GM19023 (cell line): ENCODE measurements around the gene CD300H.

ENCODE experiments used
- ATAC-seq: cut with Tn5 transposase; IDR thresholded peaks from one replicate; pipeline ENCODE4 v1.9.1; 2021; ENCODE audit warnings: mild to moderate bottlenecking, moderate library complexity; ENCODE audit not compliant: unreplicated experiment

The CD300H gene

DNA sequence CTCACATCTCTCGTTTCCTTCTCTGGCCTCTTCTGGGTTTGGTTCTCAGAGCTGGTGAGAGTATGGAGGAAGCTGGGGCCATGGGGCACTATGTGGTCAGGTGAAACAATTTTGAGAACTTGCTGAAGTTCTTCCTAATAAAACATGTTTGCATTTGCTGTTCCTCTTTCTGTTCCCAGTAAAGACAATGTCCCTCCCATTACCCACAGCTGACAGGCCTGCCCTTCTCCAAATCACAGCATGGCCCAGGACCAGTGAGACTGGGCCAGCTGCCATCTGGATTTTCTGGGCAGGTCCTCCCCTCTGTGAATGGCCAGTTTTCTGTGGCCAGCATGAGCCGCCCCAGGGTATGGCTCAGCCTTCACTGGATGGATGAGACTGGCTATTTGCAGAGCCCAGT is at the start of gene CD300H:
TSS of gene CD300H (minus strand) at position 113 of the 400 bp plus-strand sequence.
- ATAC-seq: no peak

- no peak for ATAC-seq
Observed at GRCh38 chr17:74616696-74617095, 49.4 kb upstream of the CD300H start.

GRCh38 chr17:74612046-74612445 is 44.7 kb upstream of the CD300H start:
- ATAC-seq: no peak

GRCh38 chr17:74610108-74610507 is 42.8 kb upstream of the CD300H start:
- no peak for ATAC-seq

DNA sequence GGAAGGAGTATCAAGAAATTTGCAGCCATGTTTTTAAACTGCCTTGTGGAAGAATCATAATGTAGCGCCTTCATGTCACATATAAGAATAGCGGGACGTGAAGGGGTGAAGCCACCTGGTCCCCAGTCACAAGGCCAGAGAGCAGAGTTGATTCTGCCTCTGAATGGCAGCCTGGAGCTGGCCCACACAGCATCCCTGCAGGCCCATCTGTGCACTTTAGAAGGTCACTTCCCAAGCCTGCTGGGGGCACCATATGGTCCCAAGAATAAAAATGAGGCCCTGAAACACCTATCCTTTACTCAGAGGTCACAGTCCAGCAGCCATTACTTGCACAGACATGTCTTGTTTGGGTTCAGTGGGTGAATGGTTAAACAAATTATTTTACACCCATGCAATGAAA is 41.2 kb upstream of the CD300H start:
- no peak for ATAC-seq

- ATAC-seq: no peak
Observed at GRCh38 chr17:74607221-74607620, 39.9 kb upstream of the CD300H start.

DNA sequence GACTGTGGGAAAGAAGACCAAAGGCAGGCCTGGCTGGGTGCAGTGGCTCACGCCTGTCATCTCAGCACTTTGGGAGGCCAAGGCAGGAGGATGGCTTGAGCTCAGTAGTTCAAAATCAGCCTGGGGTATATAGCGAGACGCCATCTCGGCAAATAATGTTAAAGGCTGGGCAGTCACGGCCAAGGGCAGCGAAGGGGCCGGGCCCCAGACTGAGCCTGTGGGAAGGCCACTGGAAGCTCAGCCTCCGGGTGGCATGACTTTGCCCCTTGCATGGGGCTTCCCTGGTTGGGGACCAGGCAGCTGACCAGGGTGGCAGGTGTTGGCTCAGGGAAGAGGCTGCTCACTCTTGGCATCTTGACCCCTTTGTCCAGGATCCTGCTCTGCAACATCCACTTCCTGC is 38.7 kb upstream of the CD300H start:
- no peak for ATAC-seq

DNA sequence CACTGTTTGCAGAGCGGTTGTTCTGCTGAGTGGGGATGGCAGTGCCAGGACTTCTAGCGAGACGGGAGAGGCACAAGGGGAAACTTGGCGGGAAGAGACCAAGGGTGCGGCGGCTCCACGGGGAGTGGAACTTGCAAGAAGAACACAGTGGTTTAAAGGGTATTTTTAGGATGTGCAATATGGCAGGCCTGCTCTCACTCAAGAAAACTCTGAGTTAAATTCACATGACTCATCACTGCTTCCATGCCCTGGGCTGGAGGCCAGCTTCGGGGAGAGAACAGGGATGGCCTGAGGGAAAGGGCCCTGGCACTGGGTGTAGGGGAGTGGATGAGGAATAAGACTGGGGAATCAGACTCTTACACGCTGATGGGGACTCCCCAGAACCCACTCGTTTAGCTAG is 38.1 kb upstream of the CD300H start:
- ATAC-seq: no peak

- no peak for ATAC-seq
Observed at GRCh38 chr17:74604761-74605160, 37.5 kb upstream of the CD300H start.

DNA sequence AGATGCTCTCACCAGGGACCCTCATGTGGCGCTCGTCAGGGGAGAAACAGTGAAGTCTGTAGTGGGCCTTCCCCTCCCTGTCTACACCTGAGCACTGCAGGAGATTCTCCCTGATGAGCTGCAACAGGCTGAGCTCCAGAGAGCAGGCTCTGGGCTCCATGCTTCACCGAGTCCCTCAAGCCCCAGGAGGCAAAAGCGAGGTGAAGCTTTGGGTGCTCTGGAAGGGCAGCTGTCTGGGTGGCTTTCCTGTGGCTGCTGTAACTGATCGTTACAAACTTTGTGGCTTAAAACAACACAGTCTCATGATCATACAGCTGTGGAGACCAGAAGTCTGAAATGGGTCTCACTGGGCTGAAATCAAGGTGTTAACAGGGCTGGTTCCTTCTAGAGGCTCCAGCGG is 36.9 kb upstream of the CD300H start:
- no peak for ATAC-seq

- no peak for ATAC-seq
Observed at GRCh38 chr17:74603746-74604145, 36.4 kb upstream of the CD300H start.

DNA sequence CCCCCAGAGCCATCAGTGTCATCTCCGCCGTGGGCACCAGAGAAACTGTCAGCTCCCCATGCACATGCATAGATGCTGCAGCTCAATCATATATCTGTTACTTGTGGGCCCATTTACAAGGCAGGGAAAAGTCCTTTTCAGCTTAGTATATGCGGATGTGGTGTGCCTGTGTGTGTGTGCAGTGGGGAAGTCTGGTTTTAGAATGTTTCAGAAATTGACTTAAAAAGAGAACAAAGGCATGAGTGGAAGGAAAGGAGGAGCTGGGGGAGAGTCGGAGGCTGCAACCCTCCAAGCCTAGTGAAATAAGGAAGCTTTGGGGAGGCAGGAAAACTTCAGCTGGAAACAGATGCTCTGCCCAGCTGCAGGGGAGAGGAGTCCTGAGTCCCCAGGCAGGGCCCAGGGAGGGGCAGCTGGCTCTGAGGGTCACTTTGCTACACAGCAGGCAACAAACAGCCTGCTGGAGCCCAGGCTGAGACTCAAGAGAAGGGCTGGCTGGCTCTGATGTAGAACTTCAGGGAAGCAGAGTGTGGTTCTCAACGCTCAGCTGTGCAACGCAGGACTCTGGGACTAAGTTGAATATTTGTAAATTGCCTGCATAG is 35.8 kb upstream of the CD300H start:
- ATAC-seq: no peak

GRCh38 chr17:74601944-74602572 is 34.7 kb upstream of the CD300H start:
- no peak for ATAC-seq

DNA sequence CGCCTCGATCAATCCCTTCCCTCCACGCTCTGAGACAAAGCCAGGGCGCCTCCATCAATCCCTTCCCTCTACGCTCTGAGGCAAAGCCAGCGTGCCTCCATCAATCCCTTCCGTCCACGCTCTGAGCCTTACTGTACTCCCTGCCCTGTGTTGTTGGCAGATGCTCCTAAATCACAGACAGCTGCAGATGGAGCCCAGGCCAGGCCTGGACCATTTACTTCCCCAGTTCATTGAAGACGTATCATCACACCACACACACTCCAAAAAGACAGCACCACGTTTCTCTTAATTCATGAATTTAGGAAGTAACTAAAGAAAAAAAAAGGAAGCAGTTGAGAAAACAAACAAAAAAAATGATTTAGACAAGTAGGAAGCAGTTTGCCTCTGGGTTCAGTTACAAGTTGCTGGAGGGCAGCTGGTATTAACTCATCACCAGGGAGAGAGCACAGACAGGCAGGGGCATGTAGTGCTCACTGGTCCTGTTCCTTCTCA is 32.2 kb upstream of the CD300H start:
- no peak for ATAC-seq

DNA sequence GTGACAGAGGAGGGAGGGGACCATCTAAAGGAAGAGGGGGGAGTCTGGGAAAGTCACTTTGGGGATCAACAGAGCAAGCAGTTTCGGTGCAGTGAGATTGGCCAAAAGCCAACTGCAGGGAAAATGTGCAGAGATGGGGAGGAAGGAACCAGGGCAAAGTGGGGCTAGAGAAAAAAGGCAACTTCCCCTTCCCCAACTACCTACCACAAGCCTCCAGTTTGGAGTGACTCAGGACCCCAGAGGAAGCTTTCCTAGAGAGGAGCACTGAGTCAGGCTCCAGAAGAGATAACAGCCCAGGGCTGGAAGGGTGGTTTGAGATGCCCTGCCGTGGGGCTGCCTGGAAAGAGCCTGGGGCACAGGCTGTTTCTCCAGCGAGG is 31.7 kb upstream of the CD300H start:
- ATAC-seq: no peak

- ATAC-seq: no peak
Observed at GRCh38 chr17:74598346-74599022, 31.2 kb upstream of the CD300H start.

DNA sequence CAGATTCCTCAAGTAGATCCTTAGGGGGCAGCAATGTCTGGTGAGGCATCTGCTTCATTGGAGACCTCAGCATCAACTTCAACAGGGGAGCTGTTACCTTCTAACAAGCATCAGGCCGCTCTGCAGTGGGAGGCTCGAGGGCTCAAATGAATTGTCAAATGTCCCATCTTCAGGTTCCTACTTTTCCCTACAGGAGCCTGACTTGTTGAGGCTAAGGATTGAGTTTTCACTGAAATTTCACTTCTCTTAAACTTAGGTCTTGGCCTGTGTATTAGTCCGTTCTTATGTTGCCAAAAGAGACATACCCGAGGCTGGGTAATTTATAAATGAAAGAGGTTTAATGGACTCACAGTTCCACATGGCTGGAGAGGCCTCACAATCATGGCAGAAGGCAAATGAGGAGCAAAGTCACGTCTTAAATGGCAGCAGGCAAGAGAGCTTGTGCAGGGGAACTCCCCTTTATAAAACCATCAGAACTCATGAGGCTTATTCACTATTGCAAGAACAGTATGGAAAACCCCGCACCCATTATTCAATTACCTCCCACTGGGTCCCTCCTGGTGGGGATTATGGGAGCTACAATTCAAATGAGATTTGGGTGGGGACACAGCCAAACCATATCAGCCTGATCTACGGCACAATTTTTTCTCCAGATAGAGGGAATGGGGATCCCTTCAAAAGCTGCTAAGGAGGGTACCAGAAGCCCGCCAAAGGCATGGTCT is 29.9 kb upstream of the CD300H start:
- no peak for ATAC-seq

DNA sequence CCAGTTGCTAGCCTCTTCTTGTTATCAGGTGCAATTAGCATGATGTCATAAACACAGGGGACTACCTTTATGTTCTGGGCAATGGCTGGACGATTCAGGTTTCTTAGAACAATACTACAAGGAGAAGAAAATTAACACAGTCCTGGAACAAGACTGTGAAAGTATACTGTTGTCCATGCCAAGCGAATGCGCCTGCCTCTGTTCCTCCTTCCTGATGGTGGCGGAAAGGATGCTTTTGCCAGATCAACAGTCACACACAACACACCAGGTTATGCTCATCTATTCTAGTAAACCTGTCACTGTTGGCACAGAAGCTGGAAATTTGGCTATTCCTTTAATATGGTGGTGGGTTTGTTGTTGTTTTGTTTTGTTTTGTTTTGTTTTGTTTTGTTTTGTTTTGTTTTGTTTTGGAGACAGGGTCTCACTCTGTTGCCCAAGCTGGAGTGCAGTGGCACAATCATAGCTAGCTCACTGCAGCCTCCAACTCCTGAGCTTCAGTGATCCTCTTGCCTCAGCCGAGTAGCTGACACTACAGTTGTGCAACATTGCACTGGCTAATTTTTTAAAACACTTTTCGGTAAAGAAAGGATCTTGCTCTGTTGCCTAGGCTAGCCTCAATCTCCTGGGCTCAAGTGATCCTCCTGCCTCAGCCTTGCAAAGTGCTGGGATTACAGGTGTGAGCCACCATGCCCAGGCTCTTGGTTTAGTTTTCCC is 27.9 kb upstream of the CD300H start:
- no peak for ATAC-seq

DNA sequence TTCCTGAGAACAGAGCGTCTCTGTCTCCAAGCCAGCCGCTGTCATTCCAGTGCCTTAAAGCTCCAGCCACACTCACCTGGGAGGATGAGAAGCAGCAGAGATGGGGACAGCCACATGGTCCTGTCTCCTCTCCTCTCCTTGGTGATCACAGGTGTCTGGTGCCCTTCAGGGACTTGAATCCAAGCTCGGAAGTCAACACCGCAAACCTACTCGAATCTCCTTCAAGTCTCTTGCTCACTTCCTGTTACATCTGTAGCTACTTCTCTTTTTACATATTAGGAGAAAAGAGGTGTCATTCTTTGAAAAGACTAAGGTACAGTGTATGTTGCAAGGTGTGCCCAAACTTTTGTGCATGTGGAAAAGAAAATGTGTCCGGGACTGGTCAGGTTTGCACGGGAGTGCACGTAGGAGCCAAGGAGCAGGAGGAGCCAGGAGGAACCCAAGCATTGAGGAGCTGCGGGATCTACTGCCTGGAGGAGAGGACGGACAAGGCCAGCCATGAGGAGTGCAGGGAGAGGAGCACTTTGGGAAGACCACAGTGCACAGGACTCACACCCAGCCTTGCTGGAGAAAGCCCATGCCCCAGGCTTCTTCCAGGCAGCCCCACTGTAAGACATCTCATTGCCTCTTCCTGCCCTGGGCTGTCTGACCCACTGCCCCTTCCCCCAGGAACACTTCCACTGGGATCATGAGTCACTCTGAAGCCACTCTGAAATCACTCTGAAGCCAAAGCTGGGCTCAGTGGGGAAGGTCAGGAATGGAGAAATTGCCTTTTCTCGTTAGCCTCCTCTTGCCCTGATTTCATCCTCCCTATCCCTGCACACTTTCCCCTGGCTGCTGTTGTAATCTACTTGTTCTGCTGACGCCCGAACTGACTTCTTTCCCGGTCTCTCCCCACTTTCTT is 25.0 kb upstream of the CD300H start, which contains the start of gene CD300LD:
TSS of gene CD300LD (minus strand) at position 197 of the 904 bp plus-strand sequence. CDS start at position 116, 81 bp downstream.
- no peak for ATAC-seq

GRCh38 chr17:74591503-74591902 is 24.2 kb upstream of the CD300H start:
- no peak for ATAC-seq
